GM19025 (cell line): ENCODE data around the gene SOD2.
"Not testable (repeated sequence)": the region's sequence is repeated elsewhere in the genome, so short reads cannot be mapped to it uniquely, and the experiment has no call there.

ENCODE experiments used
- ATAC-seq: cut with Tn5 transposase; IDR thresholded peaks from one replicate; pipeline ENCODE4 v1.9.1; 2021; ENCODE audit warnings: mild to moderate bottlenecking, low read depth, moderate library complexity; ENCODE audit not compliant: unreplicated experiment

SOD2 gene

DNA sequence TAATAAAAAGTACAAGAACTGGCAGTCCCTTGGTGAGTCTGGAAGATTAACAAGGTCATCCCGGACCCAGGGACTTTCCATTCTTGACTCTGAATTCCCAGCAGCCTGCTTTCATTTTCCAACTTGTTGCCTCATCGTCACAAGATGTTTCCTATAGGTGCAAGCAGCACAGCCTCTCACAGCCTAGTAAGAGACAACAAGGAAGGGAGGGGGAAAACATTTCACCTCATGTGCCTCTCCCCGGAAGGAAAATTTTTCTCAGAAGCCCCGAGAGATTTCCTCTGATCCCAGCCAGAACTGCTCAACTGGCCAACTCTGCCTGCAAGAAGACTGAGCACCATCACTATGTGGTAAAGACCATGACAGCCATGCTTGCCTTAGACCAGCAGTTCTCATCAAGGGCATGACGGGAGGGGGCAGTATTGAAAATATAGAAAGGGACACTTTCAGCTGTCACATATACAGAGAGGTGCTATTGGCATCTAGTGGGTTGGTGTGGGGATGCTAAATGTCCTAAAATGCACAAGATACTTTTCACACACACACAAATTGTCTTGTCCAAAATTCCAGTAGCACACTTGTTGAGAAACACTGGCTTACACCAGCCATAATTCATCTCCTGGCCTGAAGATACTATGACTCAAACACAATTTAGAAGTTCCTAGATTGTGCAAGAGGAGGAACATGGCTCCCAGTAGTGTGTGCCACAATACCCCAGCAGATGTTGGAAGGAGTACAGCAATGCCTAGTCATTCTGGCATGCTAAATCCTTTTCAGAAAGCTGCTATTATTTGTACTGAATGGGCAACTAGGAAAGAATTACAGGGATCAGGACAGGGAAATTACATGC, 23.4 kb upstream of the SOD2 start:
- ATAC-seq, result no peak

DNA sequence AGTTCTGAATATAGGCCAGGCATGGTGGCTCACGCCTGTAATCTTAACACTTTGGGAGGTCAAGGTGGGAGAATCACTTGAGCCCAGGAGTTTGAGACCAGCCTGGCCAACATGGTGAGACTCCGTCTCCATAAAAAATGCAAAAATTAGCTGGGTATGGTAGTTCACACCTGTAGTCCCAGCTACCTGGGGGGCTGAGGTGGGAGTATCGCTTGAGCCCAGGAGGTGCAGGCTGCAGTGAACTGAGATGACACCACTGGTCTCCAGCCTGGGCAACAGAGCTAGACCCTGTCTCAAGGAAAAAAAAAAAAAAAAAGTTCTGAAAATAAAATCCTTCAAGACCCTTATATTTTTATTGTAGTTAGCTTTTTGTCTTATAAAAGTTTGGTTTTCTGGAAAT, 22.6 kb upstream of the SOD2 start:
- ATAC-seq, result no peak

DNA sequence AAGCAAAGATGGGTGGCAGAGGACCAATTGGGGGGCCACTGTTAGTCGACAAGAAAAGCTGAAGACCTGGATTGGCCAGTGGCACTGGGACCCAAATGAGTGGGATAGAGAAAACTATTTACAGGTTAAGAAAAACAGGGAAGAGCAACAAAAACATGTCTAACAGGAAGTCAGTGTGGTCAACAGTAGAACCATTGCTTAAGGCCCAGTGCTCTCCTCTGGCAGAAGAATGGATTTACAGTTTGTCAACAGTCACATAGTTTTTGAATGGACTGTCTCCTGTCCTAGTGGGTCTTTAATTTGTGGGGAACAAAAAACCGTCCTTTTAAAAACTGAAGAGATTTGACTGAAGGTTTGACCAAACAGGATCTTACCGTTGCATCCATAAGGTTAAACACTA, 22.1 kb upstream of the SOD2 start:
- no peak for ATAC-seq

DNA sequence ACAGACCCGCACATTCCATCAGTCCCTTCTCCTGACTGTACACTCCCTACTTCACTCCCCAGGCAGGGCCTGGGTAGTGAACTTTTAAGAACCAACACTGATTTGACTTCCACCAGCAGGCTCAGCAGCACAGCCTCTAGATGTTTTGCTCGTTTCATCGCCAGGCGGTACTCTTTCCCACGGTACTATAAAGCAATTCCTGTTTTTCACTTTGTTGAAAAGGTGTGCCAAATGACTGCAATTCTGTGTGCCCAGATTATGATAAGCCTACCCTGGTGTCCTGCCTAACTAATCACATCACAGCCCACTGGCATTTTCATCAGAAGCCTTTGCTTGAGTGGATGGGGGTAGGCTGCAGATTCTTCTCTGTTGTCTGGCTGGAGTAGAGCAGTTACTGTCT, 21.4 kb upstream of the SOD2 start:
- ATAC-seq, result no peak

DNA sequence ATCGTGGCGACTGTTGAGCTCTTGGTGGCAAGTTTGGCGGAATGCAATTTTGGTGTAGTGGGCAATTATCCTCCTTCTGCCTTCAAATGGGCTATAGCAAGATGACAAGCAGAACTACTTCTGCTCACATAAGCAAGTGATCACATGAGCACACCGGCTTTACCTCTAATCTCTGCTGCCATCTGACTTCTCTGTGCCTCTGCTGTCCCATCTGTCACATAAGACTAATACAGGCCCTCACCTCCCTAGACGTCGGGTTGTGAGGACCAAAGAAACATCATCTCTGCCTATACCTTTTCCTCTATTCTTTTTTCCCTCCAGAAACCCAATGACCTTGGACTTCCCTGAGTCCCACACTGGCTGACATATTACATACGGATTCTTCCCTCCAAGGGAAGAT, 20.9 kb upstream of the SOD2 start:
- no peak for ATAC-seq

DNA sequence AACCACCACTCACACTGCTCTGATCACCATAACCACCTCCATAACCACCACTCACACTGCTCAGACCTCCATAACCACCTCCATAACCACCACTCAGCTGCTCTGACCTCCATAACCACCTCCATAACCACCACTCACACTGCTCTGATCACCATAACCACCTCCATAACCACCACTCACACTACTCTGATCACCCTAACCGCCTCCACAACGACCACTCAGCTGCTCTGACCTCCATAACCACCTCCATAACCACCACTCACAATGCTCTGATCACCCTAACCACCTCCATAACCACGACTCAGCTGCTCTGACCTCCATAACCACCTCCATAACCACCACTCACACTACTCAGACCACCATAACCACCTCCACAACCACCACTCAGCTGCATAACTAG, 19.3 kb upstream of the SOD2 start:
- ATAC-seq, result not testable (repeated sequence)

DNA sequence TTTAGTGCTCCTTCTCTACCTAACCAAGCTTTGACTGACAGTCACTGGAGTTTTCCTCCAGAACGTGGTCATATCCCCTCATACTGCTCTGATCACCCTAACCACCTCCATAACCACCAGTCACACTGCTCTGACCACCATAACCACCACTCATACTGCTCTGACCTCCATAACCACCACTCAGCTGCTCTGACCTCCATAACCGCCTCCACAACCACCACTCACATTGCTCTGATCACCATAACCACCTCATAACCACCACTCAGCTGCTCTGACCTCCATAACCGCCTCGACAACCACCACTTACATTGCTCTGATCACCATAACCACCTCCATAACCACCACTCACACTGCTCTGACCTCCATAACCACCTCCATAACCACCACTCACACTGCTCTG, 17.6 kb upstream of the SOD2 start:
- ATAC-seq, result not testable (repeated sequence)

DNA sequence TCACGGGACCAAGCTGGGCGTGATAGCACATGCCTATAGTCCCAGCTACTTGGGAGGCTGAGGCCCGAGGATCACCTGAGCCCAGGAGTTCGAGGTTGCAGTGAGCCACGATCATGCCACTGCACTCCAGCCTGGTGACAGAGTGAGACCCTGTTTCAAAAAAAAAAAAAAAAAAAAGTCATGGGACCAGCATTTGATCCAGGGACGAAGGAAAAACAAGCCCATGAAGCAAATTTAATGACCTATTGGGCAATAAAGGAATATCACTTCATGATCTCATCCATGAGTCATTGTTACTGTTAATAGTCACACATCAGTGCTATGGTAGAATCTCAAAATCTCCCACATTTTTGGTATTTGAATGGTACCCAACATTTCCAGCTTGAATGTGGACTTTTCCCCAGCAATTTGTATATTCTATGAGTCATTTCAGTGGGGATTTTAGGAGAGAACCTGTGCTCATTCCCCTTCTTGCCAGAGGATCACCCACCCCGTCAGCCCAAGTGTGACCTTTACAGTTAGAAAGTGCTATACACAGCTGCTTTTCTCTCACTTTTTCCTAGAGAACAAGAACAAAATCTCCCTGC, 8.5 kb upstream of the SOD2 start:
- ATAC-seq, result no peak

DNA sequence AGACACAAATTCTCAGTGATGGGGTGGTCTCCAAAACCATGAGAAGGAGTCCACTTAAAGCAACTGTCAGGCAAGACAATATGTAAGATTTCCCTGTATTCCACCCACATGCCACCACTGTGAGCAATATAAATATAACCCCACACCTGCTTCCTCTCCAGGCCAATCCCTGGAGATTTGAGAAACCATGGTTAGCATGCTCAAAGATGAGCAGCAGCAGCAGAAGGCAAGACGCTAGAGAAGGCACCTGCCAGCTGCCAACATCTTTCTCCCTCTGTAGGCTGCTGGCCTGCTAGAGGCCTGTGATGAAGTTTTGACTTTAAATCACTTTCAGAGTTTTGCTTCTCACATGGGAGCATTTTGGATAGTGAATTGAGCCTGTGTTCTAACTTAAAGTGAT, 7.9 kb upstream of the SOD2 start:
- no peak for ATAC-seq

DNA sequence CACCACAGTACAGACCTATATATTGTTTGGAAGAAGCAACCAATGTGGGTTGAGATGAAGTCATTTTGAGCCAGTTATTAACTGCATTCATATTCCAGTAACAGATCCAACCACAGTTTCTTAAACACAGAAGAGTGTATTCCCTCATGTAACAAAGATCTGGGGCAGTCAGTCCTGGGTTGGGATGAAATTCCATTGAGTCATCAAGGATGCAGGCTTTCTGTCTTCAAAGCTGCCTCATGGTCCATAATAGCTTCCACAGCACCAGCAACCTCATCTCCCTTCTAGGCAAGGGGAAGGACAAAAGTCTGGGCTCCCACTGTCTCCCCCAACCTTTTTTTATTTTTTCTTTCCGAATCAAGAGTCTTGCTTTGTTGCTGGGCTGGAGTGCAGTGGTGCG, 2.9 kb upstream of the SOD2 start:
- no peak for ATAC-seq

DNA sequence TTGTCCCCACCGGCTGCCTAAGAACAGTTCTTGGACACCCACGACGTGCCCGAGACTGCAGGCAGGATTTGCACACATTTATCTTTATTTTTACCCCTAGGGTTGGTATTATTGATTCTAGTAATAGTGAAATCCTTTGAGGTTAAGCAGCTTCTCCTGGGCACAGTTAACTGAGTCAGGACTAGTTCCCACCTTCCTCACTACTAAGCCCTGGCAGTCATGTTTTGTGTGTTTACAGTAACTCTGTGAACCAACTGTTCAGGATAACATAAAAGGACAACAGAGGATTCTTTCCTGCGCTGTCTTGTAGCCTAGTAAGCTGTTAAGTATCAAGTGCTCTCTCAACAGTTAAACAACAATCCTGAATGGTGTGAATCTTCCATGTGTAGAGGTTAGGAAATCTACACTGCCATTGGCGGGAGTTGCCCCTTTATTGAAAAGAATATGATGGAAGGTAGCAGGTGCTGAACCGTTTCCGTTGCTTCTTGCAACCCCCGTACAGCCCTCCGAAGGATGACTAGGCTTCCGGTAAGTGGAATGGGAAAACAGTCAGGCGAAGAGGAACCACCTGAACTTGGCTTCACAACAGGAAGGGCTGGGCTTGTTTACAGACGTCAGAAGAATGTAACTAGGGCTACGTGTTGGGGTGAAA, 979 bp upstream of the SOD2 start:
- no peak for ATAC-seq

DNA sequence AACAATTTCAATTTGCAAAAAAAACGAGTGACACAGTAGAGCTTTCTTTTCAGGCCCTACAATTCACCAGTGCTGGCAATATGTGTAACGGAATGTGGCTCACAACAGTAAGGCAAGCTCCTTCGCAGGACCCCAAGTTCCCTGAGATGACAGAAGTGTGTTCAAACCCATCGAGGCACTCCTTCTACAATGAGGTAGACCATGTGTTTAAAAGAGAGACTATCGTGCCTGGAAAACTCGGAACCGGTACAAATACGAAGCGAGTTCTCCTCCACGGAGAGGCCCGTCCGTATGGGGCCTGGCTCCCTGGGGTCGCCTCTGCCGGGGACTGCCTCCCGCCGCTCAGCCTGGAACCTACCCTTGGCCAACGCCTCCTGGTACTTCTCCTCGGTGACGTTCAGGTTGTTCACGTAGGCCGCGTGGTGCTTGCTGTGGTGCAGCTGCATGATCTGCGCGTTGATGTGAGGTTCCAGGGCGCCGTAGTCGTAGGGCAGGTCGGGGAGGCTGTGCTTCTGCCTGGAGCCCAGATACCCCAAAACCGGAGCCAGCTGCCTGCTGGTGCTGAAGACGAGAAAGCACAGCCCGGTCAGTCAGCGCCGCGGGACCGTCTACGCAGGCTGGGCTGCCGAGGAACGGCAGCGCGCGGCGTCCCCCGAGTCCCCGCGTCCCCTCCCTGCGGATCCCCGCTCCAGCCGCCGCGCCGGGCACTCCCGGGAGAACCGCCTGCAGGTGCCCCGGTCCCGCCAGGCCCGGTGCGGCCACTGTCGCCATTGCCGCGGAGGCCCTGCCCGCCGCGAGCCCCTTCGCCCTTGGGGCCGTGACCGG, 526 bp downstream of the SOD2 start:
- peak; percentile 25 for ATAC-seq

DNA sequence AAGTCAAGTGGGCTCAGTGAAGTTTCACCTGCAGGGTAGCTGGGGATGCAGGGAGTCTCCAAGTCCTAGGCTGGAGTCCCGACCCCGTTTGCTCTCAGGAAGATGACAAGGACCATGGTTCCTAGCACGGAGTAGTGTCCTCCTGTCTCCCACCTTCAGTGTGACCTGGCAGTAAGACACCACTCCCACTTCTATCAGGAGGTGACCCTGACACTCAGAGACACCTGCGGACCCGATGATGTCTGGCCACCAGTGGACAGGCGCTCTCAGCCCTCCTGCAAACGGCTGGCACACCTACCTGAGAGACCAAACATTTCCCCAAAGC, 1.1 kb downstream of the SOD2 start:
- no peak for ATAC-seq

DNA sequence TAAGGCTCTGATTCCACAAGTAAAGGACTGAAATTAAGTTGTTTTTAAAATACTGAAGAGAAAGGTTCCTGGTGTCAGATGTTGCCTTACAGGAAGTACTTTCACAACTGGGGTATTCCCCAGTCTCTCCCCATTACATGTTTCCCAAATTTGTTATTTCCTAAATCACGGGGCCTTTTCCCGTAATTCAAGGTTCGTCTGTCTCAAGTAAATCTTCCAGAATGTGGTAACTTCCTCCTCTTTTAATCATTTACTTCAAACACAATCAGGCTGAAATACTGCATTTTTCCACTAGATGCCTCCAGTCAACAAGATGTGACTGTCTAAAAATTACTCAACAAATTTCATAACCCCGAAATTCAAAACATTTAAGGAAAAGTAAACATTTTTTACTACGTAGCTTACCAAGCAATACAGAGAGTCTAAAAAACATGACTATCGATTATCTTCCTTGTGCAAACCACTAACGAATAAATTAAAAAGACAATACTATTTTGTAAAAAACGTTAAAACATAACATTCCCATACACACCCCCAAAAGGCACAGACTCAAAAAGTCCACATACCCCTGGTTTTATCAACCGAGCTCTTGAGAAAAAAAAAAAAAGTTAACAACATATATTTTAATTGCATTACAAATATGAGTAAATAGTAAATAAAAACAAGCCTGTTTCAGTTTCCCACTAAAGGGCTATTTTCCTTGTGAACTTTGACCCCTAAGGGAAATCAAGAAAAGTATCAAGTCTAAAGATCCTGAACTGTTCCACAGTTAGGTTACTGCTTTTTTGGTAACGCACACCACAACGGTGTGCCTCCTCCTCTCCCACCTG, 1.7 kb downstream of the SOD2 start:
- ATAC-seq, result no peak

DNA sequence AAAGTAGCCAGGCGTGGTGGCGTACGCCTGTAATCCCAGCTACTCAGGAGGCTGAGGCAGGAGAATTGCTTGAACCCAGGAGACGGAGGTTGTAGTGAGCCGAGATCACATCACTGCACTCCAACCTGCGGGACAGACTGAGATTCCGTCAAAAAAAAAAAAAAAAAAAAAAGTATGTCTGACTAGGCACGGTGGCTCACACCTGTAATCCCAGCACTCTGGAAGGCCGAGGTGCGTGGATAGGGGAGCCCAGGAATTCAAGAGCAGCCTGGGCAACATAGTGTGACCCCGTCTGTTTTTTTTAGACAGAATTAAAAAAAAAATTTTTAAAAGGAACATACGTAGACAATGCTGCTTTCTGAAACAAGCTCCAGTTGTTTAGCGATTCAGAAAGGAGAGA, 2.9 kb downstream of the SOD2 start:
- not testable (repeated sequence) for ATAC-seq

DNA sequence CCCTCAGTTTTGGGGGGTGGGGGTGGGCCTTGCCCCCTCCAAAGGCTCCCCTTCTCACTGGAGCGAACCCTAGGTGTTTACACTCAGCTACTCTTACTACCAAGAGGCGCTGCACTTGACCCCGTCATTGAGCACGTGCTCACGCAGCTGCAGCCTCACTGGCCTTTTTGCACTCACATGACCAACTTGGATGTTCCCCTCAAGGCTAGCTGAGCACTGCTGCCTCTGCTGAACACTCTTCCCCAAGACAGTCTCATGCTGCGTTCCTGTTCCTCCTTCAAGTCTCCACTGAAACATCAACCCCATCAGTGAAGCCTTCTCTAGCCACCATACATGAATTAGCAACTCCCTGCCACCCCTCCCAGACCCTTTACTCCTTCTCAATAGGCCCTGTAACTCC, 4.0 kb downstream of the SOD2 start:
- no peak for ATAC-seq

DNA sequence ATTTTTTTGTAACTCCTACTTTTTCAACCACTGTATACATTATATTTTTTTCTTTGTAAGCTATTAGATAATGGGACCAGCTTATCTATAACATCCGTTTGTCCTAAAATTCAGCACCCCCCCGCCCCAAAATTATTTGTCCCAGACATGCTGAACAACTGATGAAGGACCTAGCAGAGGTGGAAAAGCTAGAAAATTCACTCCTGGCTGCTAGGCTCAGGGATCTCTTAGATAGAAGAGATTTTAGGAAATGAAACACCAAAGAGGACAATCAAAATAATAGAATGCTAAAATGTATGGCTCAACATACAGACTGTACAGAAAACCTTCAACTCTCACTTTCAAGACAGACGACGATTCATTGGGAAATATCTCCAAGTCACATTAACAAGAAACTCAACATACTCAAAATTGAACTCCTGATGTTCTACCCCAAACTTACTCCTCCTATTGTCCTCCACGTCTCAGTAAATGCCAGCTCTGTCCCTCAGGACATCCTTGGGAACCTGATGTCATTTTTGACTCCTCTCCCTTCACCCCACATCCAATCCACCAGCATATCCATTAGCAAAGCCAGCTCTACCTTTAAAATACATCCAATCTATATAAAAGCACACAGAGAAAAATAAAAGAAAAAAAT, 4.7 kb downstream of the SOD2 start:
- no peak for ATAC-seq

DNA sequence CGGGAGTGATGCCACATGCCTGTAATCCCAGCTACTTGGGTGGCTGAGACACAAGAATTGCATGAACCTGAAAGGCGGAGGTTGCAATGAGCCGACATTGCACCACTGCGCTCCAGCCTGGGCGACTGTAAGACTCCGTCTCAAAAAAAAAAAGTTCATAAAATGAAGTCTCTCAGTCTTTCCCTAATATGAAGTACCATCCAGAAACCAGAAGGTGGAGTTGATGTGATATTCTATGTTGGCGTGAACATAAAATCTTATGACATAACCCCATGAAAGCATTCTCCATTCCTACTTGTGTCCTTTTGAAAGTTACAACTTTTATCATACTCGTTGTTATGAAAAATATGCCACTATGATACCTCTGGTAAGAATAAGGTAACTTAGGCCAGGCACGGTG, 5.7 kb downstream of the SOD2 start:
- no peak for ATAC-seq

DNA sequence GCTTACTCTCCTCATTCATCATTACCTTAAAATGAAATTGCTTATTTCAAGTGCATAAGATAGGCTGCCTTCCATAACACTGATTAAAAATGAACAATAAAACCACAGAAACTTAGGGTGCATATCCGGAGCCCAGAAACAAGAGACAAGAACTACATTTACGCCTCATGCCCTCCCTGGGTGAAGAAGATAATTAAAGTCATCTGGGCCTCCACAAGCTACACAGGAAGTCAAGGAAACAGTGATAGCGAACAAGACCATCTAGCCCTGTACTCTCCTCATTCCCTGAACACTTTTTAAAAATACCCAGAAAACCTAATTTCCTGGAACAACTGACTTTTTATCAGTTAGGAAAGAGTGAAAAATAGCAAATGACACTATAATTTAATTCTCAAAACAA, 6.3 kb downstream of the SOD2 start:
- no peak for ATAC-seq

DNA sequence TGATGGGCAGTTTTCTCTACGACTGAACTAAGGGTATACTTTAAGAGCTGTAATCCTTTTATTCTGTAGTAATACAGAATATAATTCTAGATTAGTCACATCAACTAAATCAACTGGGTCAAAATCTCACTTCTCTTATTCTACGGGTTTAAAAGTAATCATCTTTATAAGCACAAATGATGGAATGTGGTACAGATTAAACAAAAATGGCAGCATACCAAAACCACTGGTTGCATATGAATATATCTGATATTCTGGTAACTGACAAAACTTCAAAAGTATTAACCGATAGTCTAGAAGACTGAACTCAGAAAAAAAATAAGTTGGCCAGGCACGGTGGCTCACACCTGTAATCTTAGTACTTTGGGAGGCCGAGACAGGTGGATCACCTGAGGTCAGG, 7.0 kb downstream of the SOD2 start:
- ATAC-seq, result no peak
